Retinal pigment epithelial cell (primary cell): ENCODE results near the gene MME.
"Not testable (repeated sequence)": the region's sequence is repeated elsewhere in the genome, so short reads cannot be mapped to it uniquely, and the experiment has no call there.

Experiments used
- DNase-seq: peaks from one replicate; pipeline ENCODE4 v3.0.0-alpha.2; 2010; ENCODE audit warnings: low read depth
- H3K4me3 ChIP-seq: 2 replicates; pipeline ENCODE4 v1.5.1; 2011; ENCODE audit warnings: mild to moderate bottlenecking, low read length, control low read depth, moderate library complexity
- TF ChIP-seq, protein P1 (sequence below): conservative IDR thresholded peaks from 2 replicates; pipeline ENCODE4 v1.5.1; 2011; ENCODE audit warnings: low read depth, low read length, control low read depth, inconsistent platforms

The MME gene

DNA sequence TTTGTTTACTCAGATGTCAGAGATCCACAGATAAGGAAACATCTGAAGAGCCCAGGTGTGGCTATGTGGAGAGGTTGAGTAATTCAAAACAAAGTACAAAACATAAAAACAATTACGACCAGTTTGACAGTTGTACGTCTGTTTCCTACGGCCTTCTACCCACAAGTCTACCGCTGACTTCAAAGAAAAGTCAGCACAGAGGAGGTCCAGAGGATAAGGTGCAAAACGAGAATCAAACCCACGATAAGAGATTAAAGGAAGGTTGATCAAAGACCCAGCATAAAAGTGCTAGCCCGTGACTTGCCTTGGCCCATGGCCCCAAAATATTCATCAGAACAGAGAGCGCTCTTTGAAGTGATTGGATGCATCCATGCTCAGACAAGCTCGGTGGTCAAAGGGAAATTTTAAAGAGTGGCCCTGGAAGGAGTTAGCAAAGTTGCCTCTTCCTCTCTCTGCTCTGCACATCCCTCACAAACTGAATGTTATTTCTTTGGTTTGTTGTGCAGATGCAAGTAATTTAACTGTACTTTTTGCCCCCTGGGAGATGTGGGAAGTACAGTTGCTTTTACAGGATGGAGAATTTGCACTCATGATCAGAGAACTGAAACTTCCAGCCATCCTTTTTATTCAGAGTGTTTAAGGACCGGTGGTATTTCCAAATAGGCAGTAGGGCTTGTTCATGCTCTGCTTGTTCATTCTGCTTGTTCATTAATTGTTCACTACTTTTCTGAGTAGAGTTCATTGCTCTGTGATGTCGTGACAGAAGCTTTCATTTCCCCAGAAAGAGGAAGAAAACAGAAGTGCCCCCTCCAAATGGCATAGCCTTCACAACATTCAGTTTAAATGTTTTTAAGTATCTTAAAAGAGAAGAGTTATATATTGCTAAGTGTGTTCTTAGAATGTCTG lies 31.1 kb downstream of the MME start:
- no peak for DNase-seq
- no peak overlapping the region for H3K4me3 ChIP-seq

DNA sequence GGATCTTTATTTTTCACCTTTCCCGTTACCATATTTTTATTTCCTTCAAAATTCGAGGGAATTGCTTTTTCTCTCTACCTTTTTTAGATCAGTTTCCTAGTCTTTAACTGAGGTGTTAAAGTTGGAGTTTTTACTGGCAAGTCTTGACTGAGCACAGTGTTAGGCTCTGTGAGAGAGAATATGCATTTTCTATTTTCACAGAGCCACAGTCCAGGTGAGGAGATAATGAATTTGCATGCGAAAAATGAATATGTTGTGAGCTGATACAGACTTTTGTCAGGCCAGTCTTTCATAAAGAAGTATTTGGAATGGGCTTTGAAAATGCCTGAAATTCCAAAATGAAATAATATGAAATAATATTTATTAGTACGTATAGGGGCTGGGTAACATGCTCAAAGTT lies 31.9 kb downstream of the MME start:
- DNase-seq: no peak
- TF ChIP-seq, protein P1, sequence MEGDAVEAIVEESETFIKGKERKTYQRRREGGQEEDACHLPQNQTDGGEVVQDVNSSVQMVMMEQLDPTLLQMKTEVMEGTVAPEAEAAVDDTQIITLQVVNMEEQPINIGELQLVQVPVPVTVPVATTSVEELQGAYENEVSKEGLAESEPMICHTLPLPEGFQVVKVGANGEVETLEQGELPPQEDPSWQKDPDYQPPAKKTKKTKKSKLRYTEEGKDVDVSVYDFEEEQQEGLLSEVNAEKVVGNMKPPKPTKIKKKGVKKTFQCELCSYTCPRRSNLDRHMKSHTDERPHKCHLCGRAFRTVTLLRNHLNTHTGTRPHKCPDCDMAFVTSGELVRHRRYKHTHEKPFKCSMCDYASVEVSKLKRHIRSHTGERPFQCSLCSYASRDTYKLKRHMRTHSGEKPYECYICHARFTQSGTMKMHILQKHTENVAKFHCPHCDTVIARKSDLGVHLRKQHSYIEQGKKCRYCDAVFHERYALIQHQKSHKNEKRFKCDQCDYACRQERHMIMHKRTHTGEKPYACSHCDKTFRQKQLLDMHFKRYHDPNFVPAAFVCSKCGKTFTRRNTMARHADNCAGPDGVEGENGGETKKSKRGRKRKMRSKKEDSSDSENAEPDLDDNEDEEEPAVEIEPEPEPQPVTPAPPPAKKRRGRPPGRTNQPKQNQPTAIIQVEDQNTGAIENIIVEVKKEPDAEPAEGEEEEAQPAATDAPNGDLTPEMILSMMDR: no peak
- H3K4me3 ChIP-seq: no peak overlapping the region

More for the DNA sequence above, 31.1 kb downstream of the MME start:
- TF ChIP-seq, protein P1: no peak

DNA sequence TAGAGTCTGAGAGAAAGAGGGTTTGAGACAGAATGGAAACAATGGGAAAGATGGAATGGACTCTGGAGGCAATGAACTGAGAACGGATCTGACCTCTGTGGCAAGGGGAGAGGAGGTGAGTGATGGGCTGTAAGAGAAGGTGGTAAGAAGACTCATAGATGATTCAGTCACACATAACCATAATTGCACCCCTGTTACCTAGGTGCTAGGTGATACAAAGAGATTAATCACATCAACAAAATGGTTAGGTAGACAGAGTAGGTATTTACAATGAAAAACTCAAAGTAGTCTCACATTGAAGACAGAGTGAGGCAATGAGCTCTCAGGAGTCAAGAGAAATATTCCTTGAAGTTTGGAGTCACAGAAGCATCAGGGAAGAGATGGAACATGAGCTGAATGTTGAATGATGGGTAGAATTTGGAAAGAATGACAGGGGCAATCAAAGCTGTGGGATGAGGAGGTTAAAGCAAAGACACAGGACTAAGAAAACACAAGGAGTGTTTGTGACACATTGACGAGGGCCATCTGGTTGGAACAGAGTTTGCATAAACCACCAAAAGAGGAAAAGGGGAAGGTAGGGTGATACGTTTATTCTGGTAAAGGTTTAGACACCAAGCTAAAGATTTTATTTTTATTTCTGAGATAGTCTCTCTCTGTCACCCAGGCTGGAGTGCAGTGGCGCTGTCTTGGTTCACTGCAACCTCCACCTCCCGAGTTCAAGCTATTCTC lies 32.7 kb downstream of the MME start:
- no peak for DNase-seq

DNA sequence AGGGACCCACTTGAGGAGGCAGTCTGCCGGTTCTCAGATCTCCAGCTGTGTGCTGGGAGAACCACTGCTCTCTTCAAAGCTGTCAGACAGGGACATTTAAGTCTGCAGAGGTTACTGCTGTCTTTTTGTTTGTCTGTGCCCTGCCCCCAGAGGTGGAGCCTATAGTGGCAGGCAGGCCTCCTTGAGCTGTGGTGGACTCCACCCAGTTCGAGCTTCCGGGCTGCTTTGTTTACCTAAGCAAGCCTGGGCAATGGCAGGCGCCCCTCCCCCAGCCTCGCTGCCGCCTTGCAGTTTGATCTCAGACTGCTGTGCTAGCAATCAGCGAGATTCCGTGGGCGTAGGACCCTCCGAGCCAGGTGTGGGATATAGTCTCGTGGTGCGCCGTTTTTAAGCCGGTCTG lies 44.6 kb downstream of the MME start:
- not testable (repeated sequence) for DNase-seq, H3K4me3 ChIP-seq

More for the DNA sequence above, 32.7 kb downstream of the MME start:
- TF ChIP-seq, protein P1: no peak
- no peak overlapping the region for H3K4me3 ChIP-seq

DNA sequence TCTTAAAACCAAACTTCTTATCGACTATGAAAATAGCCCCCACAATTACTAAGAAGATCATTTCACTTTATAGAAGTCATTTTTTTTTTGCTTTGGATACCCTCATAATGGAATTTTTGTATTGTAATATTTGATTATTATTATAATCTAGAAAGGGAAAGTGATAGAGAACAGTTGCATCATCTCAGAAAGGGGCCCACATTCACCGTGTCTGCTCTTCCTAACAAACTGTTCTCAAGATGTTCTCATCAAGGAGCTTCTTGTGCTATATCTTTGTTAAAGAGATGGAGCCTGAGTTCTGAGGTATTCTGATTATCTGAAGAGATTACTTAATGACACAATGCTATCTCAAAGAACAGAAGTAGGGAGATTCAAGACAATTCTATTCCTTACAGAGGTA lies 49.3 kb downstream of the MME start:
- TF ChIP-seq, protein P1: no peak

DNA sequence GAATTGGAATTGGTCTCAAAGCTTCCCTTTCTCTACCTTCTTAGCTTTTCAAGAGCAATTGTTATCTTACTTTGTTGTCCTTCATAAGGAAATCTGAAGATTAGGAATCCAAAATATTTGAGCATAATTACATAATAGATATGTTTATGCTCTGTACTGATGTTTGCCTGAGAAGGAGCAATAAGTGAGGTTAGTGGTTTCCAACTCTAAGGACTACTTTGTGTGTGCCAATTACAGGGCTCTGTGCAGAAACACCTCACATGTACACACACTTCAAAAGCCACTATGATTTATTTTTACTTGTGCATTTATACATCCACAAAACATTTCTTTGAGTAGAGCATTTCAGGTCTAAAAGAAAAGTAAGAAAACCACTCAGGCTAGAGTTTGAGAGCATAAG lies 49.9 kb downstream of the MME start:
- TF ChIP-seq, protein P1: no peak

More for the DNA sequence above, 49.3 kb downstream of the MME start:
- no peak for DNase-seq
- H3K4me3 ChIP-seq: no peak overlapping the region

DNA sequence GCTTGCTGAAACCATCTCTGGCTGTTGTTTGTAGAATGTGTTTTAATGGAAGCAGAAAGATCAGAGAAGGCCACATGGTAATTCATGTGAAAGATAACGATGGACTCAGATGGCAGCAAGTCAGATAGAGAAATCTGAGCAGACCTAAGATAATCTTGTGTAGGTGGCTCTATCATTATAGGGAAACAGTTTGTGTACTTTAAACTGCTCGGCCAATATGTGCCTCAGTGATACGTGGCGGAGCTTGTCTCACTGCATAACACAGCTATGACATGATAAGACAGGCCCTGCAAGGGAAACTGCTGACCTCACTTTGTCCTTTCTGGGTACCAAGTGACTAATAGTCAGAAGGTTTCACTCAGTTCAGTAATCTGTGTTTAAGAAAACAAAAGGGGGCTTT lies 51.0 kb downstream of the MME start:
- DNase-seq: peak; percentile 88
- TF ChIP-seq, protein P1: no peak
- no peak overlapping the region for H3K4me3 ChIP-seq

More for the DNA sequence above, 49.9 kb downstream of the MME start:
- DNase-seq: no peak
- no peak overlapping the region for H3K4me3 ChIP-seq

DNA sequence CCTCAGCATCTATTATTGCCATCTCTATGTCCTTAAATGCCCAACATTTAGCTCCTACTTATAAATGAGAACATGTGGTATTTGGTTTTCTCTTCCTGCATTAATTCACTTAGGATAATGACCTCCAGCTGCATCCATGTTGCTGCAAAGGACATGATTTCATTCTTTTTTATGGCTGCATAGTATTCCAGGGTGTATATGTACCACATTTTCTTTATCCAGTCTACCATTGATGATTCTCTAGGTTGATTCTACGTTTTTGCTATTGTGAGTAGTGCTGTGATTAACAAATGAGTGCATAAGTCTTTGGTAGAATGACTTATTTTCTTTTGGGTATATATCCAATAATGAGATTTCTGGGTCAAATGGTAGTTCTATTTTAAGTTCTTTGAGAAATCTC lies 54.2 kb downstream of the MME start:
- not testable (repeated sequence) for H3K4me3 ChIP-seq, DNase-seq
